KOPT-K1 (cell line): Measurements from ENCODE around the gene PABPC5.

Experiments used
- H3K27ac ChIP-seq: fragments of 200-600 bp; sonication (generic); 2 replicates; pipeline ENCODE4 v1.5.1; 2016; ENCODE audit warnings: antibody characterized with exemption, mild to moderate bottlenecking, low read depth, low read length; ENCODE audit not compliant: poor library complexity, severe bottlenecking
- H3K36me3 ChIP-seq: fragments of 200-600 bp; sonication (generic); 2 replicates; pipeline ENCODE4 v1.5.1; 2017; ENCODE audit warnings: antibody characterized with exemption, mild to moderate bottlenecking, low read length, moderate library complexity; ENCODE audit not compliant: insufficient read depth
- H3K9me3 ChIP-seq: fragments of 200-600 bp; sonication (generic); 2 replicates; pipeline ENCODE4 v1.5.1; 2017; ENCODE audit warnings: antibody characterized with exemption, low read length, mild to moderate bottlenecking; ENCODE audit not compliant: insufficient read depth, poor library complexity, severe bottlenecking

Gene PABPC5

DNA sequence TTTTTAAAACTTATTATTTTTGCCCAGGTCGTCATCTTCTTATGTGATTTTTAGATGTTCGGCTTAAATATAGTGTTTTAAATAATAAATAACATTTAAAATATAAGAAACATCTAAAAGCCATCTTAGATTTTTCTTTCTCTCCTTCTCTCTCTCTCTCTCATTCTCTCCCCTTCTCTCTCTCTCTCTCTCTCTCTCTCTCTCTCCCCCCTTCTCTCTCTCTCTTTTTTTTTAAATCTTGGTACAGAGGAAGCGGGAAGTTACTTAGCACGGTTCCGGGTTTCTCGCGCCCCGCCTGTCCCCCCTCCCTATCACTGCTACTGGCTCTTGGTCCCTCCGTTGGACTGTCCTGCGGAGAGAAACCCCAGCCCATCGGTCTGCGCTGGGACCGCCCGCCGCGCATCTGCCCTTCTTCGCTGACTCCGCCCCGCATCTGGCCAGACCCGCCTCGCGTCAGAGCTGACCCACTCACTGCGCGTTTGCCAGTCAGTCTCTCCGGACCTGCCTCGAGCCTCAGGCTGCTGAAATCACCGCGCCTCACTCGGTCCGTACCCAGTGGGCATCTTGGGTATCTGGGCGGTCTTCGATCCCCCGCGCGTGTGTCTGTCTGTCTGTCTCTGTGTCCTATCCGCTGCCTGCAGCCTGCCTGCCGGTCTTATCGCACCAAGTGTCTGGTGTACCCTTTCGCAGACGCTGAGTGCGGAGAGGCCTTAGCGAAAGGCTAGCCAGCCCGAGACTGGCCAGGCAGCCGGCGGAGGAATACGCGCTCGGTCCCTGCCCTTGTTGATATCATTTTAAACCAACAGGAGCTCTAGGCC is at the start of gene PABPC5:
PABPC5 (plus strand) TSS at position 489 of the 818 bp plus-strand sequence. CDS start 739 bp downstream, outside the sequence.
- Histone ChIP-seq H3K9me3 (no peaks in the 10 kb centered on the region), H3K36me3 (no peaks in the 10 kb centered on the region), H3K27ac (no peak within 1 kb of the TSS)

DNA sequence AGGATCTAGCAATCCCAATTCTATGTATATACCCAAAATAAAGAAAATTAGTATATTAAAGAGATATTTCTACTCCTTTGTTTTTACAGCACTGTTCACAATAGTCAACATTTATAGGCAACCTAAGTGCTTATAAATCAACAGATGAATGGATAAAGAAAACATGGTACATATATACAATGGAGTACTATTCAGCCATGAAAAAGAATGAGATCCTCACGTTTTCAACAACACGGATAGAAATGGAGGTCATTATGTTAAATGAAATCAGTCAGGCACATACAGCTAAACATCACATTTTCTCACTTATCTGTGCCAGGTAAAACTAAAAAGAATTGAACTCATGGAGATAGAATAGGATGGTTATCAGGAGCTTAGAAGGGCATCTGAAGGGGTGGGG is 45.6 kb upstream of the PABPC5 start:
- H3K9me3 ChIP-seq = no peaks in the 10 kb centered on the region
- H3K36me3 ChIP-seq = no peaks in the 10 kb centered on the region
- H3K27ac ChIP-seq = no peak overlapping the region

DNA sequence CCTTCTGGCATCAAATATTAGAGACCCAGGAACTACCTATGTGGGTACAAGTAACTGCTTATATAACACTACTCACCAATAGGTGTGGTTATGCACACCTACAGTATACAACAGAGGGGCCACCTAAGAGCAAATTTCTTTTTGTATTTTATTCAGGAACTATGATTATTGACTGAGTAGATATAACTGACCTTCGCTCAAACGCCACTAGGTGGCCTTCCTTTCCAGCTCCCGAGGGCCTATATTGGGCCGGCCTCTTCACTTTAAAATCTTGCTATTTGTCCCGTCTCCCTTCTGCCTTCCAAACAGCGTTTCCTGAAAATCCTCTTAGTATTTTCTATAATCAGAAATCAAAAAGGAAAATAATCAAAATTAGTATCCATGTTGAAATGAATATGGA is 19.9 kb upstream of the PABPC5 start:
- H3K27ac ChIP-seq = no peak overlapping the region
- H3K9me3 ChIP-seq = no peaks in the 10 kb centered on the region

DNA sequence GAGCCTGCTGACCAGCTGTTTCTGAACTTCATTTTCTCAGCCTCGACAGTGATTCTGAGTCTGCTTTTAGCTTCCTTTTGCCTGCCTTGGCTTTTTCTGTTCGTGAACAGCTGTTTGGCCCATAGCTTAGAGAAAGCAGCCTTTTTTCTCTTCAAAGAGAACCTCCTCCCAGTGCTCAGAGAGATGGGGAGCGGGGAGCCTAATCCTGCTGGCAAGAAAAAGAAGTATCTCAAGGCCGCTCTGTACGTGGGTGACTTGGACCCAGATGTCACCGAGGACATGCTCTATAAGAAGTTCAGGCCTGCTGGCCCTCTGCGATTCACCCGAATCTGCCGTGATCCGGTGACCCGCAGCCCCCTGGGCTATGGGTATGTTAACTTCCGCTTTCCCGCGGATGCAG is 756 bp downstream of the PABPC5 start:
- Histone ChIP-seq H3K9me3 (no peaks in the 10 kb centered on the region), H3K36me3 (no peaks in the 10 kb centered on the region), H3K27ac (no peak overlapping the region)

More for the DNA sequence above, 19.9 kb upstream of the PABPC5 start:
- no peaks in the 10 kb centered on the region for H3K36me3 ChIP-seq
